Karpas-422 (cell line): ENCODE results near the gene WDFY2. TPM values are rescaled to one million over a fixed set of nuclear protein-coding genes. Genes with fewer than 3 reads are reported as not detected.

Source experiments
- DNase-seq: peaks from one replicate; pipeline ENCODE4 v3.0.0-alpha.2; 2015
- H2AFZ ChIP-seq: fragments of 200-600 bp; sonication (generic); 2 replicates; pipeline ENCODE4 v1.6.1; 2014; ENCODE audit warnings: antibody characterized with exemption, low read length, mixed read lengths
- H3K27ac ChIP-seq: fragments of 200-600 bp; sonication (generic); 2 replicates; pipeline ENCODE4 v1.5.1; 2014; ENCODE audit warnings: mild to moderate bottlenecking, low read length, moderate library complexity
- H3K27me3 ChIP-seq: fragments of 200-600 bp; sonication (generic); 2 replicates; pipeline ENCODE4 v1.6.1; 2014; ENCODE audit warnings: low read length, mixed read lengths
- H3K36me3 ChIP-seq: fragments of 200-600 bp; sonication (generic); 2 replicates; pipeline ENCODE4 v1.6.1; 2014; ENCODE audit warnings: low read length, mixed read lengths; ENCODE audit not compliant: insufficient read depth
- H3K4me1 ChIP-seq: fragments of 200-600 bp; sonication (generic); 2 replicates; pipeline ENCODE4 v1.6.1; 2014; ENCODE audit warnings: mild to moderate bottlenecking, low read length, mixed read lengths
- H3K4me2 ChIP-seq: fragments of 200-600 bp; sonication (generic); 2 replicates; pipeline ENCODE4 v1.6.1; 2014; ENCODE audit warnings: low read length, low read depth, mild to moderate bottlenecking; ENCODE audit not compliant: poor library complexity, severe bottlenecking
- H3K4me3 ChIP-seq: fragments of 200-600 bp; sonication (generic); 2 replicates; pipeline ENCODE4 v1.5.1; 2014; ENCODE audit warnings: mild to moderate bottlenecking, antibody characterized with exemption, low read length, mixed read lengths
- H3K79me2 ChIP-seq: fragments of 200-600 bp; sonication (generic); 2 replicates; pipeline ENCODE4 v1.6.1; 2014; ENCODE audit warnings: mild to moderate bottlenecking, low read length, mixed read lengths
- H3K9ac ChIP-seq: fragments of 200-600 bp; sonication (generic); 2 replicates; pipeline ENCODE4 v1.6.0; 2014; ENCODE audit warnings: low read length
- H3K9me2 ChIP-seq: fragments of 200-600 bp; sonication (generic), shearing (Covaris generic); replicated peaks from 2 replicates; pipeline ENCODE4 v1.6.0; 2014; ENCODE audit warnings: mild to moderate bottlenecking, low read length, moderate library complexity; ENCODE audit not compliant: insufficient read depth
- H3K9me3 ChIP-seq: fragments of 300-700, 200-600 bp; sonication (generic); 2 replicates; pipeline ENCODE4 v1.6.1; 2014; ENCODE audit warnings: low read length, mixed read lengths
- H4K20me1 ChIP-seq: fragments of 200-600 bp; sonication (generic); 2 replicates; pipeline ENCODE4 v1.6.1; 2014; ENCODE audit warnings: mild to moderate bottlenecking, antibody characterized with exemption, low read length, low read depth; ENCODE audit not compliant: insufficient read depth
- total RNA-seq: library from RNA; depleted of rRNA; stranded (reverse); fragments of >200 nt; shearing (Covaris generic); gene quantifications from 2 replicates; pipeline ENCODE4 v1.2.3, GENCODE V29; 2014; ENCODE audit warnings: low replicate concordance

WDFY2 gene
- total RNA-seq, 1 experiment from 2014 or later = 4.1 TPM

- H2AFZ ChIP-seq = no peak overlapping the region
- no peaks in the 10 kb centered on the region for H3K9me2 ChIP-seq
- peaks cover 5% of the 10 kb centered on the region; the same call in 1 of the 2 replicates for H3K4me1 ChIP-seq
- no peaks in the 10 kb centered on the region for H3K9me3 ChIP-seq
- no peaks in the 10 kb centered on the region for H3K36me3 ChIP-seq
- no peak for DNase-seq
- H3K27me3 ChIP-seq = no peaks in the 10 kb centered on the region
- H3K79me2 ChIP-seq = no peaks in the 10 kb centered on the region
- no peak overlapping the region for H3K4me2 ChIP-seq
- H4K20me1 ChIP-seq = peaks cover 18% of the 10 kb centered on the region; the same call in 1 of the 2 replicates
- no peak overlapping the region for H3K27ac ChIP-seq
- H3K4me3 ChIP-seq = no peak overlapping the region
- no peak overlapping the region for H3K9ac ChIP-seq
Measured at GRCh38 chr13:51676739-51677138, 92.5 kb downstream of the WDFY2 start.

- H3K36me3 ChIP-seq = no peaks in the 10 kb centered on the region
- H3K9me3 ChIP-seq = no peaks in the 10 kb centered on the region
- DNase-seq = peak; percentile 35
- H3K9ac ChIP-seq = no peak overlapping the region
- H3K4me2 ChIP-seq = no peak overlapping the region
- H4K20me1 ChIP-seq = peaks cover 27% of the 10 kb centered on the region; the same call in 1 of the 2 replicates
- H3K79me2 ChIP-seq = no peaks in the 10 kb centered on the region
- no peak overlapping the region for H3K27ac ChIP-seq
- H3K4me3 ChIP-seq = no peak overlapping the region
- H2AFZ ChIP-seq = no peak overlapping the region
- no peaks in the 10 kb centered on the region for H3K4me1 ChIP-seq
- no peaks in the 10 kb centered on the region for H3K27me3 ChIP-seq
- H3K9me2 ChIP-seq = no peaks in the 10 kb centered on the region
Measured at GRCh38 chr13:51678420-51678819, 94.2 kb downstream of the WDFY2 start.

GRCh38 chr13:51679616-51680015 lies 95.4 kb downstream of the WDFY2 start:
- H2AFZ ChIP-seq = no peak overlapping the region
- no peak overlapping the region for H3K27ac ChIP-seq
- H3K4me3 ChIP-seq = no peak overlapping the region
- H3K9ac ChIP-seq = no peak overlapping the region
- no peaks in the 10 kb centered on the region for H3K27me3 ChIP-seq
- no peaks in the 10 kb centered on the region for H3K36me3 ChIP-seq
- no peak for DNase-seq
- no peaks in the 10 kb centered on the region for H3K79me2 ChIP-seq
- H3K9me2 ChIP-seq = no peaks in the 10 kb centered on the region
- no peaks in the 10 kb centered on the region for H3K4me1 ChIP-seq
- H3K4me2 ChIP-seq = no peak overlapping the region
- H3K9me3 ChIP-seq = no peaks in the 10 kb centered on the region
- peaks cover 22% of the 10 kb centered on the region; the same call in 1 of the 2 replicates for H4K20me1 ChIP-seq

- no peak overlapping the region for H3K9ac ChIP-seq
- H3K4me2 ChIP-seq = no peak overlapping the region
- no peak overlapping the region for H2AFZ ChIP-seq
- no peaks in the 10 kb centered on the region for H3K4me1 ChIP-seq
- H3K27ac ChIP-seq = no peak overlapping the region
- peak; percentile 30 for DNase-seq
- no peaks in the 10 kb centered on the region for H3K79me2 ChIP-seq
- peaks cover 17% of the 10 kb centered on the region for H4K20me1 ChIP-seq
- H3K9me3 ChIP-seq = no peaks in the 10 kb centered on the region
- H3K9me2 ChIP-seq = no peaks in the 10 kb centered on the region
- H3K4me3 ChIP-seq = no peak overlapping the region
- H3K36me3 ChIP-seq = no peaks in the 10 kb centered on the region
- H3K27me3 ChIP-seq = no peaks in the 10 kb centered on the region
Measured at GRCh38 chr13:51681037-51681678, 96.9 kb downstream of the WDFY2 start.

GRCh38 chr13:51682686-51683085 lies 98.4 kb downstream of the WDFY2 start:
- H2AFZ ChIP-seq = no peak overlapping the region
- no peaks in the 10 kb centered on the region for H3K27me3 ChIP-seq
- H3K4me3 ChIP-seq = no peak overlapping the region
- H3K27ac ChIP-seq = no peak overlapping the region
- H4K20me1 ChIP-seq = peaks cover 17% of the 10 kb centered on the region
- H3K36me3 ChIP-seq = no peaks in the 10 kb centered on the region
- no peak overlapping the region for H3K4me2 ChIP-seq
- no peaks in the 10 kb centered on the region for H3K9me2 ChIP-seq
- no peak overlapping the region for H3K9ac ChIP-seq
- no peaks in the 10 kb centered on the region for H3K9me3 ChIP-seq
- no peaks in the 10 kb centered on the region for H3K4me1 ChIP-seq
- H3K79me2 ChIP-seq = no peaks in the 10 kb centered on the region
- peak; percentile 35 for DNase-seq

- no peaks in the 10 kb centered on the region for H3K27me3 ChIP-seq
- H3K4me3 ChIP-seq = no peak overlapping the region
- no peak overlapping the region for H3K9ac ChIP-seq
- H3K9me3 ChIP-seq = no peaks in the 10 kb centered on the region
- H3K79me2 ChIP-seq = no peaks in the 10 kb centered on the region
- DNase-seq = peak; percentile 27
- no peaks in the 10 kb centered on the region for H3K4me1 ChIP-seq
- H3K36me3 ChIP-seq = no peaks in the 10 kb centered on the region
- H3K27ac ChIP-seq = no peak overlapping the region
- H2AFZ ChIP-seq = no peak overlapping the region
- H4K20me1 ChIP-seq = peaks cover 17% of the 10 kb centered on the region
- H3K4me2 ChIP-seq = no peak overlapping the region
- H3K9me2 ChIP-seq = no peaks in the 10 kb centered on the region
Measured at GRCh38 chr13:51683597-51683996, 99.3 kb downstream of the WDFY2 start.

- Histone ChIP-seq H3K4me2 (no peak overlapping the region), H3K4me1 (no peaks in the 10 kb centered on the region), H3K4me3 (no peak overlapping the region), H3K9ac (no peak overlapping the region), H3K27me3 (no peaks in the 10 kb centered on the region), H3K9me3 (no peaks in the 10 kb centered on the region), H2AFZ (no peak overlapping the region), H3K36me3 (no peaks in the 10 kb centered on the region), H3K9me2 (no peaks in the 10 kb centered on the region), H3K79me2 (no peaks in the 10 kb centered on the region), H3K27ac (no peak overlapping the region), H4K20me1 (peaks cover 17% of the 10 kb centered on the region)
- no peak for DNase-seq
Measured at GRCh38 chr13:51684076-51684475, 99.8 kb downstream of the WDFY2 start.

GRCh38 chr13:51687947-51688714 lies 103.9 kb downstream of the WDFY2 start:
- no peak overlapping the region for H3K9ac ChIP-seq
- H3K36me3 ChIP-seq = no peaks in the 10 kb centered on the region
- no peaks in the 10 kb centered on the region for H3K4me1 ChIP-seq
- DNase-seq = no peak
- H2AFZ ChIP-seq = no peak overlapping the region
- H3K79me2 ChIP-seq = no peaks in the 10 kb centered on the region
- H3K27ac ChIP-seq = no peak overlapping the region
- no peaks in the 10 kb centered on the region for H3K27me3 ChIP-seq
- H3K9me2 ChIP-seq = no peaks in the 10 kb centered on the region
- peaks cover 5% of the 10 kb centered on the region for H4K20me1 ChIP-seq
- no peaks in the 10 kb centered on the region for H3K9me3 ChIP-seq
- no peak overlapping the region for H3K4me2 ChIP-seq
- H3K4me3 ChIP-seq = no peak overlapping the region
